Effector CD8-positive, alpha-beta T cell (primary cell): Measurements from ENCODE around the gene KCNQ1OT1.

ENCODE experiments used
- DNase-seq: peaks from one replicate; lab custom pipeline; 2025; lab: John Stamatoyannopoulos, UW

KCNQ1OT1 gene

GRCh38 chr11:2570841-2571597 lies 128.8 kb downstream of the KCNQ1OT1 start:
- DNase-seq, result no peak

- DNase-seq, result no peak
These were observed 129.5 kb downstream of the KCNQ1OT1 start for GRCh38 chr11:2570211-2570811.

DNA sequence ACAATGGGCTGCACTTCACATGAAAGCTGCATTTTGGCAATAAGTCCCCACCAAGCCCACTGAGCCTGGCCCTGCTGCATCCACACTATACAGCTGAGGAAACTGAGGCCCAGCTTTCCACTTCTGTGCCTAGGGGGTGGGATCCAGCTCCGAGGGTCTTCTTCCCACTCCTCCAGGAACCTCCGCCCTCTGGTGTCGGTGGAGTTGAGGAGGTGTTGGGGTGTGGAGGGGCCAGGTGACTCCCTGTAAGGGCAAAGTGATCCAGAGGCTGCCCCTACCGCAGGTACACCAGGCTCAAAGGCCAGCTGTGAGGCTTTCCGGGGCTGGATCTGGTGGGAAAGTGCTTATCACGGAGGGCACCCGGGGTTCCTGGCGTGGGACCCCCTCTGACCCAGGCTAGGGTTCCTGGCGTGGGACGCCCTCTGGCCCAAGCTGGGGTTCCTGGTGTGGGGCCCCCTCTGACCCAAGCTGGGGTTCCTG lies 130.0 kb downstream of the KCNQ1OT1 start:
- no peak for DNase-seq

GRCh38 chr11:2569321-2569721 lies 130.5 kb downstream of the KCNQ1OT1 start:
- no peak for DNase-seq

GRCh38 chr11:2567026-2567671 lies 132.6 kb downstream of the KCNQ1OT1 start:
- no peak for DNase-seq

GRCh38 chr11:2566223-2567025 lies 133.4 kb downstream of the KCNQ1OT1 start:
- no peak for DNase-seq

DNA sequence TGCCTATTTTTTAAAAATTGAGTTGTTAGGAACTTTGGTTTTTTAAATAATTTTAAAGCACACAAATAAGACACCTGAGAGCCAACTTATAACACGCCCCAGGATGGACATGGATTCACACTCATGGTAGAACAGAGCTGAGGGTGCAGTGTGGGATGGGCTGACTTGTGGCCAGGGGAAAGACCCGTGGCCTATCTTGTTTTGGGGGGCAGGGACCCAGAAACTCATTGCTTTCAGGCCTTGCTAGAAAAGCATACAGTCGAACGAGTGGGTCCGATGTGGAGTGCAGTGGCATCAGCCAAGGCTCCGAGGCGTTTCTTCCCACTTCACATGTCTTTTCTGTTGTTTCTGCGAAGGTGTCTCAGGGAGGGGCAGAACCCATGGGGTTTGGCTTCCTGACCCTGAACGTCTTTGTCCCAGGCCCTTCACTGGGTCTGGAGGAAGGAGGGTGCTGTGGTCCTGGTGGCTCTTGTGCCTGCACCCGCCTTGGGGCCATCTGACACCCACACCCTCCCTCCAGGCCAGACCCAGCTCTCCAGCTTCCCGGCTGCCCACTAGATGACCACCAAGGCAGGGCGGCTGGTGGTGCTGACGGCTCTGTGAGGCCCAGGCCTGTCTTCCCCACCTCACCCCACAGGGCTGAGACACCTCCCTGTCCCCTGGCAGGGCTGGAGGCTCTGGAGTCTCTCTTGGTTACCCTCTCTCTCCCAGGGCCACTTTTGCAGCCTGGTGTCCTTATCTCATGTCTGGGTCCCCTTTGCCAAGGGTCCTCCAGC lies 134.2 kb downstream of the KCNQ1OT1 start:
- no peak for DNase-seq

GRCh38 chr11:2564588-2565425 lies 135.0 kb downstream of the KCNQ1OT1 start:
- no peak for DNase-seq

DNA sequence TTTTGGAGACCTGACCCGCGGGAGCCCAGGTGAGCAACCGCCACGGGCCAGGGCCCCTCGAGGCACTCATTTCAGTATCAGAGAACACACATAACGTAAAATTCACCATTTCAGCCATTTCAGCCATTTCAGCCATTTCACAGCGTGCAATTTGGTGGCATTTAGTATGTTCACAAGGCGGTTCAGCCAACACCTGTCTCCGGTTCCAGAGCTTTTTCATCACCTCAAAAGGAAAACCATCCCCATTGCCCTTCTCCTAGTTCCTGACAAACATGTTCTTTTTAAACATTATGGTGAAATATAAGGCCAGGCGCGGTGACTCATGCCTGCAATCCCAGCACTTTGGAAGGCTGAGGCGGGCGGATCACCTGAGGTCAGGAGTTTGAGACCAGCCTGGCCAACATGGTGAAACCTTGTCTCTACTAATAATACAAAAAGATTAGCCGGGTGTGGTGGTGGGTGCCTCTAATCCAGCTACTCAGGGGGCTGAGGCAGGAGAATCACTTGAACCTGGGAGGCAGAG lies 135.7 kb downstream of the KCNQ1OT1 start:
- no peak for DNase-seq

DNA sequence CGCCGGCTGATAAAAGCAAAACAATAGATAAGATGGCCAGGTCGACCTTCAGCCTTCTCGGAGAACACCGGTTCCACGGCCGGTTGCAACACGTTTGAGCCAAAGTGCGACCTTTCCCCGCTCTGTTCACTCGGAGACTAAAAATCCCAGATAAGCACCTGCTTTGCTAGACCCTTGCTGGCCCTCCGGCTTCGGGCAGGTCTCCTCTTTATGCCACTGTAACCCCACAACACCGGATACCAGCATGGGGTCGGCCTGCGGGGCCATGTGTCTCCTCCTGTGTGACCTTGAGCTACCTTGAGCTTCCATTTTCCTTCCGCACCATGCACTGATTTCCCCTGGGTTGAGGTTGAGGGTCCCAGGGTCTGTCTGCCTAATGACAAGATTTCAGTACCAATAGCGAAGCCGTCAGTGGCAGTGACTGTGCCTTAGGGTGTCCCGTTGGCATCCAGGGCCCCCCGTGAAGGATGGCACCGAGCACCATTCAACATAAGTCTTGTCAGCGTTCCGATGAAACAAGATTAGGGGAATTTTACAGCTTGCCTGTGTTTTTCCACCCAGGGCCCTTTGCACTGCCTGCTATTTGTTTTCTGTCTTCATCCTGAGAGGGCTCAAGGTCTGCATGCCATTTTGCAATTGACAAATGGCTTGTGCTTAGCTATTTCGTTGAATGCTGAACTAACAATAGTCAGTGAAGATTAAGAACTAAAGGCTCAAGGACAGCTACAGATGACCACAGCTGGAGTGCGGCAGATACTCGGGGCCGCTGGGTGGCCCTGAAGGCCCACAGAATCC lies 136.4 kb downstream of the KCNQ1OT1 start:
- no peak for DNase-seq

- no peak for DNase-seq
These were observed 136.9 kb downstream of the KCNQ1OT1 start for GRCh38 chr11:2562890-2563212.

GRCh38 chr11:2561696-2562581 lies 137.9 kb downstream of the KCNQ1OT1 start:
- no peak for DNase-seq

DNA sequence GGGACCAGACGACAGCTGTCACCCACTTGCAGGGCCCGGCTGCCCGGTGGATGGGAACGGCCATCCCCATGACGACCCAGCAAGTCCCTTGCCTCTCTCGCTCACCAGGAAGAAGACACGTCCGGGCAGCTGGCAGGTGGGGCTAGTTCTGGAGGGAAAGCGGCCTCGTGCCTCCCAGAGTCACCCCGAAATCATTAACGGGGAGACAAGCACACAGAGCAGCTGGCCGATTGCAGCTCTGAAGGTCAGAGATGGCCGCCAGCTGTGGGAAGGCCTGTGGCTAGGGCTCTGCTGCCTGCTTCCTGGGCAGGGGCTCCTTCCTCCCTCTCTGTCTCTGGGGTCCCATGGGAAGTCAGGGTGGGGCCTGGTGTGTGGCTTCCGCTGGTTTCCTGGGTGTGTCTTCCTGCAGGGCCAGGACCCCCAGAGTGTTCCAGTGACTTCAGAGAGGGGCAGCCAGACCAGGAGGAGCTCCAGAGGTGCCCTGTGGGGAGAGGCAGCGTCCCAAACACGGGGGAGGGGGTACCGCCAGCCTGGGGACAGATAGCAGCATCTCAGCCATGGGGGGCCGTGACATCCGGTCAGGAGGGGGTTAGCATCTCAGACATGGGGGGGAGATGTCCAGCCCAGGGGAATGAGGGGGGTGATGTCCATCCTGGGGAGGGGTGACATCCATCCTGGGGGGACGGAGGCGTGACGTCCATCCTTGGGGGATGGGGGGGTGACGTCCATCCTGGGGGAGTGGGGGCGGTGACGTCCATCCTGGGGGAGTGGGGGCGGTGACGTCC lies 140.1 kb downstream of the KCNQ1OT1 start:
- no peak for DNase-seq

DNA sequence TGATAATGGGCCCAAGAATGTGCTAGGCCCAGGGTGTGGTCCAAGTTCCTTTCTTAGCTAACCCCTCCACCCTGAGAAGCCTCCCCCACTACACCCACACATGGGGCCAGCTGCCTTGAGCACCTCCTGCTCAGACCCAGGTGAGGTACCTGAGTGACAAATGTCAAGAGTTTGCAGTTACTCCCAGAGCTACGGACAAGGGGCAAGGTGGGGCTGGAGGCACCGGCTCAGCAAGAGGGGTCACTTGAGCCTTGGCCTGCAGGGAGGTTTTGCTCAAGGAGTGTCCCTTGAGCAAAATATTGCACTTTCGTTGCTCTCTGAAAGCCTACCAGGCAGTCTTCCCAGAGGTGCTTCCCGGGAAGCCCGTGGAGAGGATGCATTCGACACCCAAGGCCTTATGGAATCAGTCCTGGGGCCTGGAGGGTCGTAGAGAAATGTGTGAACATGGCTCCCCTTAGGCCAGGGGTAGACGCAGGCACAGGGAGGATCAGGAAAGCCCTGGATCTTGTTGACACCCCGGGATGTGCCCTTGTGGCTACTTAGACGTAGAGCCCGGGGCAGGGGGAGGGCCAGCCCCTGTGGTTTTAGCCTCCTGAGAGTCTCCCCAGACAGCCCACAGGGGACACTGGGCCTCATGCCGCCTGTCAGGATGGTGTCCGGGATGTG lies 140.8 kb downstream of the KCNQ1OT1 start:
- DNase-seq, result no peak

DNA sequence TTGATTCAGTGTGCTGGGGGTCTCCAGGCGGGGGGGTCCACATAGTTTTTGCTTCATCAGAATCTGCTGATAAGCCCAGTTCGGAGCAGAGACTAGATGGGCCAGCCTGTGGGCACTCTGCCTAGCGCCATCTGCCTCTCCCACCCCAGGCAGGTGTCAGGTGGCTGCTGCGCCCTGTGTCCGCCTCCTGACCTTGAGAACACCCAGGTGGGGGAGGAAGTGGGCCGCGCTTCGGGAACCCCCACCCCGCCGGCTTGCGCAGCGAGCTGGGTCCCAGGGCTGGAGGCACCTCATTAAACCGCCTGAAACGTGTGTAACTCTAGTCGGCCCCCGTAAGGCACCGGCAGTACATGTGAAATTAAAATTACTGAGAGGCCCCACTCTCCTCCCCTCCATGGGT lies 141.4 kb downstream of the KCNQ1OT1 start:
- DNase-seq, result no peak
